Suprapubic skin (tissue), 3 donors: Measurements from ENCODE around the gene COL5A1.

Experiments
- POLR2AphosphoS5 ChIP-seq, 3 donors: sonication (generic); formaldehyde crosslinking; IDR thresholded peaks; one replicate each; pipeline ENCODE4 v1.6.1; 2017; ENCODE audit warnings: antibody characterized with exemption in 3 of 3
- TF ChIP-seq, protein P1 (sequence below), 2 donors: fragments of 200-600 bp in 1 of 2; fragments of 450-650 bp in 1 of 2; sonication (generic) in 1 of 2; IDR thresholded peaks; one replicate each; pipeline ENCODE4 v1.5.1; 2016 to 2019; ENCODE audit warnings: antibody characterized with exemption in 2 of 2, mild to moderate bottlenecking in 1 of 2, moderate library complexity in 1 of 2

DNA sequence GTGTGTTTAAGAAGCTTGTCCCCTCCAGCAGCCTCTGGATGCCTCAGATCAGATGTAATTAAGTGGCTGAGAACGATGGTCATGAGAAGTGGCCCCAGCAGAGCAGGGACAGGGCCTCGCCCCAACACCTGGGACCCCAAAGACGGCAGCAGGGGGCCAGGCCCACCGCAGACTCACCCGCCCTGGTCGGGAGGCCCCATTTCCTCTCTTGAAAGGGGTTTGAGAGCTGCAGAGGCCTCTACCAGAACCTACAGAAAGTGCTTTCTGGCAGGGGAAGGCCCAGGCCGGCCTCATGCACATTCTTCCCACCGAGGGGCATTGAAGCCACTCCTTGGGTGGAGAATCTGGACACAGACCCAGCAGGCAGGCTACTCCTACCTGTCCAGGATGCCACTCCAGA lies 153.8 kb downstream of the COL5A1 start:
- TF ChIP-seq, protein P1, sequence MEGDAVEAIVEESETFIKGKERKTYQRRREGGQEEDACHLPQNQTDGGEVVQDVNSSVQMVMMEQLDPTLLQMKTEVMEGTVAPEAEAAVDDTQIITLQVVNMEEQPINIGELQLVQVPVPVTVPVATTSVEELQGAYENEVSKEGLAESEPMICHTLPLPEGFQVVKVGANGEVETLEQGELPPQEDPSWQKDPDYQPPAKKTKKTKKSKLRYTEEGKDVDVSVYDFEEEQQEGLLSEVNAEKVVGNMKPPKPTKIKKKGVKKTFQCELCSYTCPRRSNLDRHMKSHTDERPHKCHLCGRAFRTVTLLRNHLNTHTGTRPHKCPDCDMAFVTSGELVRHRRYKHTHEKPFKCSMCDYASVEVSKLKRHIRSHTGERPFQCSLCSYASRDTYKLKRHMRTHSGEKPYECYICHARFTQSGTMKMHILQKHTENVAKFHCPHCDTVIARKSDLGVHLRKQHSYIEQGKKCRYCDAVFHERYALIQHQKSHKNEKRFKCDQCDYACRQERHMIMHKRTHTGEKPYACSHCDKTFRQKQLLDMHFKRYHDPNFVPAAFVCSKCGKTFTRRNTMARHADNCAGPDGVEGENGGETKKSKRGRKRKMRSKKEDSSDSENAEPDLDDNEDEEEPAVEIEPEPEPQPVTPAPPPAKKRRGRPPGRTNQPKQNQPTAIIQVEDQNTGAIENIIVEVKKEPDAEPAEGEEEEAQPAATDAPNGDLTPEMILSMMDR (IDR thresholded peaks at IDR 0.05), result no peak
- no peak for TF ChIP-seq POLR2AphosphoS5 (IDR thresholded peaks at IDR 0.05)
